HG03064 (cell line): ENCODE measurements around the gene SLC16A7.
"Not testable (repeated sequence)": the region's sequence is repeated elsewhere in the genome, so short reads cannot be mapped to it uniquely, and the experiment has no call there.

Experiments used
- ATAC-seq: cut with Tn5 transposase; IDR thresholded peaks from one replicate; pipeline ENCODE4 v1.9.1; 2021; ENCODE audit warnings: low read depth; ENCODE audit not compliant: unreplicated experiment

SLC16A7 gene

GRCh38 chr12:59595883-59596540 is at the start of gene SLC16A7:
SLC16A7 (plus strand) TSS chr12:59596029; CDS start chr12:59704802, 108,773 bp downstream.
- ATAC-seq: peak; percentile 60

GRCh38 chr12:59548930-59549329 is 46.9 kb upstream of the SLC16A7 start:
- ATAC-seq: no peak

- ATAC-seq: no peak
Measured at GRCh38 chr12:59559696-59560095, 36.1 kb upstream of the SLC16A7 start.

- ATAC-seq: no peak
Measured at GRCh38 chr12:59570145-59570544, 25.7 kb upstream of the SLC16A7 start.

- no peak for ATAC-seq
Measured at GRCh38 chr12:59574406-59574805, 21.4 kb upstream of the SLC16A7 start.

GRCh38 chr12:59575826-59576225 is 20.0 kb upstream of the SLC16A7 start:
- ATAC-seq: no peak

GRCh38 chr12:59578254-59578653 is 17.6 kb upstream of the SLC16A7 start:
- no peak for ATAC-seq

- no peak for ATAC-seq
Measured at GRCh38 chr12:59579631-59580030, 16.2 kb upstream of the SLC16A7 start.

- ATAC-seq: no peak
Measured at GRCh38 chr12:59580050-59580449, 15.8 kb upstream of the SLC16A7 start.

- ATAC-seq: no peak
Measured at GRCh38 chr12:59583003-59583712, 12.7 kb upstream of the SLC16A7 start.

- ATAC-seq: no peak
Measured at GRCh38 chr12:59587710-59588109, 8.1 kb upstream of the SLC16A7 start.

- ATAC-seq: no peak
Measured at GRCh38 chr12:59593761-59594160, 2.1 kb upstream of the SLC16A7 start.

- ATAC-seq: no peak
Measured at GRCh38 chr12:59594943-59595500, 807 bp upstream of the SLC16A7 start.

GRCh38 chr12:59595565-59595882 is 305 bp upstream of the SLC16A7 start:
- ATAC-seq: no peak

- ATAC-seq: peak; percentile 43
Measured at GRCh38 chr12:59597385-59597781, 1.6 kb downstream of the SLC16A7 start.

GRCh38 chr12:59600171-59600570 is 4.3 kb downstream of the SLC16A7 start:
- ATAC-seq: no peak

GRCh38 chr12:59603754-59604153 is 7.9 kb downstream of the SLC16A7 start:
- ATAC-seq: no peak

- ATAC-seq: not testable (repeated sequence)
Measured at GRCh38 chr12:59612823-59613434, 17.1 kb downstream of the SLC16A7 start.

GRCh38 chr12:59615392-59616165 is 19.8 kb downstream of the SLC16A7 start:
- ATAC-seq: no peak

- no peak for ATAC-seq
Measured at GRCh38 chr12:59619461-59620240, 23.8 kb downstream of the SLC16A7 start.
